MM.1S (cell line): Measurements from ENCODE around the gene SLC35F3.

Experiments
- DNase-seq: peaks from one replicate; pipeline ENCODE4 v3.0.0-alpha.2; 2015
- H2AFZ ChIP-seq: fragments of 300-600 bp; sonication (generic); 2 replicates; pipeline ENCODE4 v1.6.0; 2016; ENCODE audit warnings: antibody characterized with exemption, low read length
- H3F3A ChIP-seq: fragments of 300-600 bp; sonication (generic); 2 replicates; pipeline ENCODE4 v1.6.1; 2016; ENCODE audit warnings: mild to moderate bottlenecking, antibody characterized with exemption, low read length, moderate library complexity, mixed read lengths; ENCODE audit not compliant: insufficient read depth
- H3K27ac ChIP-seq: fragments of 300-600 bp; sonication (generic); 2 replicates; pipeline ENCODE4 v1.5.1; 2016; ENCODE audit warnings: mild to moderate bottlenecking, low read length
- H3K27me3 ChIP-seq: fragments of 300-600 bp; sonication (generic); replicated peaks from 2 replicates; pipeline ENCODE4 v1.6.0; 2016; ENCODE audit warnings: low read length; ENCODE audit not compliant: insufficient read depth
- H3K36me3 ChIP-seq: fragments of 300-600 bp; sonication (generic); replicated peaks from 2 replicates; pipeline ENCODE4 v1.6.1; 2016; ENCODE audit warnings: mild to moderate bottlenecking, low read length, mixed read lengths; ENCODE audit not compliant: insufficient read depth
- H3K4me1 ChIP-seq: fragments of 300-600 bp; sonication (generic); 2 replicates; pipeline ENCODE4 v1.6.1; 2016; ENCODE audit warnings: low read length, mixed read lengths
- H3K4me2 ChIP-seq: fragments of 300-600 bp; sonication (generic); 2 replicates; pipeline ENCODE4 v1.6.0; 2016; ENCODE audit warnings: low read depth, low read length
- H3K4me3 ChIP-seq: fragments of 300-600 bp; sonication (generic); 2 replicates; pipeline ENCODE4 v1.5.1; 2016; ENCODE audit warnings: low read length, mixed read lengths
- H3K79me2 ChIP-seq: fragments of 300-600 bp; sonication (generic); 2 replicates; pipeline ENCODE4 v1.6.1; 2016; ENCODE audit warnings: mixed run types, low read length, mixed read lengths
- H3K9ac ChIP-seq: fragments of 300-600 bp; sonication (generic); 2 replicates; pipeline ENCODE4 v1.6.1; 2016; ENCODE audit warnings: low read length, mixed read lengths
- H3K9me2 ChIP-seq: fragments of 300-600 bp; sonication (generic); replicated peaks from 2 replicates; pipeline ENCODE4 v1.6.1; 2016; ENCODE audit warnings: mild to moderate bottlenecking, low read length, mixed read lengths; ENCODE audit not compliant: insufficient read depth
- H3K9me3 ChIP-seq: fragments of 300-600 bp; sonication (generic); replicated peaks from 2 replicates; pipeline ENCODE4 v1.6.1; 2016; ENCODE audit warnings: mild to moderate bottlenecking, low read length, mixed read lengths; ENCODE audit not compliant: insufficient read depth
- H4K20me1 ChIP-seq: fragments of 300-600 bp; sonication (generic); 2 replicates; pipeline ENCODE4 v1.6.1; 2016; ENCODE audit warnings: mild to moderate bottlenecking, low read length, moderate library complexity, mixed read lengths; ENCODE audit not compliant: insufficient read depth
- EZH2 ChIP-seq: fragments of 300-600 bp; sonication (generic); optimal IDR thresholded peaks from 2 replicates; pipeline ENCODE3; 2017; ENCODE audit warnings: low read depth, mild to moderate bottlenecking, antibody characterized with exemption, low read length, mixed read lengths
- EZH2phosphoT487 ChIP-seq: fragments of 300-600 bp; sonication (generic); IDR thresholded peaks from 2 replicates; pipeline ENCODE4 v1.6.1; 2018; ENCODE audit warnings: antibody characterized with exemption, low read length
- TF ChIP-seq, protein P1 (sequence below): fragments of 300-600 bp; sonication (generic); IDR thresholded peaks from 2 replicates; pipeline ENCODE4 v1.5.1; 2016; ENCODE audit warnings: antibody characterized with exemption, low read length, mixed read lengths

Gene SLC35F3

GRCh38 chr1:234108921-234109320 lies 204.4 kb downstream of the SLC35F3 start:
- Histone ChIP-seq H3K9me2 (no peaks in the 10 kb centered on the region), H3K9ac (no peak overlapping the region), H3K9me3 (no peaks in the 10 kb centered on the region), H4K20me1 (no peaks in the 10 kb centered on the region), H3K36me3 (no peaks in the 10 kb centered on the region), H3K27me3 (no peaks in the 10 kb centered on the region), H3K4me2 (no peak overlapping the region), H3K4me3 (no peak overlapping the region), H3F3A (no peaks in the 10 kb centered on the region), H3K4me1 (no peaks in the 10 kb centered on the region), H2AFZ (no peak overlapping the region), H3K79me2 (no peaks in the 10 kb centered on the region), H3K27ac (no peak overlapping the region)
- TF ChIP-seq EZH2, result no peak
- no peak for TF ChIP-seq EZH2phosphoT487
- TF ChIP-seq, protein P1, sequence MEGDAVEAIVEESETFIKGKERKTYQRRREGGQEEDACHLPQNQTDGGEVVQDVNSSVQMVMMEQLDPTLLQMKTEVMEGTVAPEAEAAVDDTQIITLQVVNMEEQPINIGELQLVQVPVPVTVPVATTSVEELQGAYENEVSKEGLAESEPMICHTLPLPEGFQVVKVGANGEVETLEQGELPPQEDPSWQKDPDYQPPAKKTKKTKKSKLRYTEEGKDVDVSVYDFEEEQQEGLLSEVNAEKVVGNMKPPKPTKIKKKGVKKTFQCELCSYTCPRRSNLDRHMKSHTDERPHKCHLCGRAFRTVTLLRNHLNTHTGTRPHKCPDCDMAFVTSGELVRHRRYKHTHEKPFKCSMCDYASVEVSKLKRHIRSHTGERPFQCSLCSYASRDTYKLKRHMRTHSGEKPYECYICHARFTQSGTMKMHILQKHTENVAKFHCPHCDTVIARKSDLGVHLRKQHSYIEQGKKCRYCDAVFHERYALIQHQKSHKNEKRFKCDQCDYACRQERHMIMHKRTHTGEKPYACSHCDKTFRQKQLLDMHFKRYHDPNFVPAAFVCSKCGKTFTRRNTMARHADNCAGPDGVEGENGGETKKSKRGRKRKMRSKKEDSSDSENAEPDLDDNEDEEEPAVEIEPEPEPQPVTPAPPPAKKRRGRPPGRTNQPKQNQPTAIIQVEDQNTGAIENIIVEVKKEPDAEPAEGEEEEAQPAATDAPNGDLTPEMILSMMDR, result no peak
- DNase-seq, result no peak

- Histone ChIP-seq H3K36me3 (no peaks in the 10 kb centered on the region), H3K4me2 (no peak overlapping the region), H3K27me3 (no peaks in the 10 kb centered on the region), H3K9me3 (no peaks in the 10 kb centered on the region), H3K4me3 (no peak overlapping the region), H4K20me1 (no peaks in the 10 kb centered on the region), H3K79me2 (no peaks in the 10 kb centered on the region), H3K9me2 (no peaks in the 10 kb centered on the region), H3F3A (no peaks in the 10 kb centered on the region), H3K27ac (no peak overlapping the region), H2AFZ (0 out of 2 replicates have a peak overlapping the region, but pooled peaks have one; percentile 4), H3K9ac (no peak overlapping the region), H3K4me1 (no peaks in the 10 kb centered on the region)
- no peak for DNase-seq
- TF ChIP-seq EZH2 (no peak), EZH2phosphoT487 (no peak)
- TF ChIP-seq, protein P1, result no peak
Measured at GRCh38 chr1:234109840-234110239, 205.4 kb downstream of the SLC35F3 start.

DNA sequence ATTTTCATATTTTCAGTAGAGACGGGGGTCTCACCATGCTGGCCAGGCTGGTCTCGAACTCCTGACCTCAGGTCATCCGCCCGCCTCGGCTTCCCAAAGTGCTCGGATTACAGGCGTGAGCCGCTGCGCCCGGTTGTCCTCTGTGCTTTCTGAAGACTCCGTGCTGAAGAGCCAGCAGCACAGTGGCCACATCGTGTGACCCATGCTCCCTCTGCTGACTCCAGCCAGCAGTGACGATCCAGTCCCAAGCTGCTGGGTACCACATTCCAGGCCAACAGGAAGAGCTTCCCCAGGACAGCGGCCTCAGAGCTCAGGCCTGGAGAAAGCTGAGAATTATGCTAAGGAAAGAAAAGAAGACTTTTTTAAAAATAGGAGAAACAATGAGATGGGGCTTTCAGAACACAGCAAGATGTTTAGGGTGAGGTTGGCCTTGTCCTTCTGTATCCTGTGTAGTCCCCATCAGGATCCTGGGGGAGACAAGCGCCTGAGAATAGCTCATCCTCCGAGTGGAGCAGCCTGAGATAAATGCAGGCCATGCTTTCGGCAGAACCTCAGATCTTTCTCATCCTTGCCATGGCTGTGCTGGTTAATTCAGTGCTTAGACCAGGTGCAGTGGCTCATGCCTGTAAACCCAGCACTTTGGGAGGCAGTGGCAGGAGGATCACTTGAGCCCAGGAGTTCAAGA lies 207.1 kb downstream of the SLC35F3 start:
- TF ChIP-seq, protein P1, result no peak; the same call in 1 of the 2 replicates
- Histone ChIP-seq H3F3A (no peaks in the 10 kb centered on the region), H3K4me1 (no peaks in the 10 kb centered on the region), H3K4me3 (no peak overlapping the region), H3K79me2 (no peaks in the 10 kb centered on the region), H3K27me3 (no peaks in the 10 kb centered on the region), H2AFZ (no peak overlapping the region), H3K9me3 (no peaks in the 10 kb centered on the region), H3K27ac (no peak overlapping the region), H3K9me2 (no peaks in the 10 kb centered on the region), H4K20me1 (no peaks in the 10 kb centered on the region), H3K9ac (no peak overlapping the region), H3K4me2 (no peak overlapping the region), H3K36me3 (no peaks in the 10 kb centered on the region)
- no peak for DNase-seq
